HG03175 (cell line): ENCODE data around the gene C16orf87.
"Not testable (repeated sequence)": the region's sequence is repeated elsewhere in the genome, so short reads cannot be mapped to it uniquely, and the experiment has no call there.

Experiments
- ATAC-seq: cut with Tn5 transposase; IDR thresholded peaks from one replicate; pipeline ENCODE4 v1.9.1; 2021; ENCODE audit warnings: mild to moderate bottlenecking, moderate library complexity; ENCODE audit not compliant: unreplicated experiment

The C16orf87 gene

DNA sequence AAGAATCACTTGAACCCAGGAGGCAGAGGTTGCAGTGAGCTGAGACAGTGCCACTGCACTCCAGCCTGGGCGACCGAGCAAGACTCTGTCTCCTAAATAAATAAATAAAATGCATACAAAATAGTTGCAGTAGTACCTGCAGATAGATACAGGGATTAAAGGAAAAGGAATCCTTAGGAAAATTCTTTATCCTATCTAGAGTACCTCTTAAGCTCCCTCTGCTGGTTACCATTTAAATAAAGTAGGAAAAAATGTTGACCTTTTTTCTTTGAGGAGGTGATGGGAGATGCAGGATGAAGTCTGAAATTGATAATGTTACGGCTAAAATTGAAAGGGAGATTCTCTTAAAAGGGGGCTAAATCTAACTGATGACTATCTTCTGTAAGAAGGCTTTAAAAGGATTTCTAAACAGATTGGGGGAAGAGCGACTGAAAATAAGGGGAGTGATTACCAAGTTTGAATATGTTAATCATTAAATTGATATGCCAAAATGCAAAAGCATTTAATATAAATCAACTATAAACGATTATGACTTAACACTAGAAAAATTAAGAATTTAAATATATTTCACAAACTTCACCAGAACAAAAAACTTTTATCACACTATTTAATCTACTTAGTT lies 29.4 kb downstream of the C16orf87 start:
- no peak for ATAC-seq

DNA sequence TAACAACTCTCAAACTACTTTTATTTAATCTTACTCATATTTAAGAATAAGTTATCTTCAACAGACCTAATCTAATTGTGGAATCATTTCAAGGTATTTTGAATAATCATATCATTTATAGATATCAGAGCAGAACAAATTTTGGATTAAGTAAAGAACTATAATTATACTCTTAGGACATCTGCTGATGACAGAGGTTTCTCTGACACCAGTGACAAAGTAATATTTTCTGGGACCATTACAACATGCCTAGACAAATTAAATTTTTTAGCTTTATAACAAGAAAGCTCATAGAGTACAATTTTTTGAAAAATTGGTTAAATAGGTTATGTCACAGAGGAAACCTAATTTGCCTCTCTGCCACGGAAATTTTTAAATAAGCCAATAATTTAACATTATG lies 30.5 kb downstream of the C16orf87 start:
- ATAC-seq: no peak

GRCh38 chr16:46797501-46797900 lies 33.5 kb downstream of the C16orf87 start:
- no peak for ATAC-seq

DNA sequence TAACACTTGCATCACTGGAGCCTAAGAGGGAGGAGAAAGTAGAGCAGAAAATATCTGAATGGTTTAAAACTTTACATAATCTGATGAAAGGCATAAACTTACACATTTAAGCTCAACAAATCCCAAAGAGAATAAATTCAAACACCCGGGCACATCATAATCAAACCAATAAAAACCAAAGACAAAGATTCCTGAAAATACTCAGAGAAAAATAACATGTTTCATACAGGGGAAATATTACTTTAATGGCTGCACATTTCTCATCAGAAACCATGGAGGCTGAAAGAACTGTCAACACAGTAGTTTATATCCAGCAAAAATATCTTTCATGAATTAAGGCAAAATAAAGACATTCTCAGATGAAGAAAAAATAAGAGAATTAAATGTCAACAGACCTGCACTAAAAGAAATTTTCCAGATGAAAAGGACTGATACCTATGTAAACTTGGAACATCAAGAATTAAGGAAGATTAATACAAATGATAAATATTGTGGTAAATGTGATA lies 34.2 kb downstream of the C16orf87 start:
- no peak for ATAC-seq

- no peak for ATAC-seq
Observed at GRCh38 chr16:46793841-46794240, 37.1 kb downstream of the C16orf87 start.

GRCh38 chr16:46790599-46791270 lies 40.2 kb downstream of the C16orf87 start:
- no peak for ATAC-seq

DNA sequence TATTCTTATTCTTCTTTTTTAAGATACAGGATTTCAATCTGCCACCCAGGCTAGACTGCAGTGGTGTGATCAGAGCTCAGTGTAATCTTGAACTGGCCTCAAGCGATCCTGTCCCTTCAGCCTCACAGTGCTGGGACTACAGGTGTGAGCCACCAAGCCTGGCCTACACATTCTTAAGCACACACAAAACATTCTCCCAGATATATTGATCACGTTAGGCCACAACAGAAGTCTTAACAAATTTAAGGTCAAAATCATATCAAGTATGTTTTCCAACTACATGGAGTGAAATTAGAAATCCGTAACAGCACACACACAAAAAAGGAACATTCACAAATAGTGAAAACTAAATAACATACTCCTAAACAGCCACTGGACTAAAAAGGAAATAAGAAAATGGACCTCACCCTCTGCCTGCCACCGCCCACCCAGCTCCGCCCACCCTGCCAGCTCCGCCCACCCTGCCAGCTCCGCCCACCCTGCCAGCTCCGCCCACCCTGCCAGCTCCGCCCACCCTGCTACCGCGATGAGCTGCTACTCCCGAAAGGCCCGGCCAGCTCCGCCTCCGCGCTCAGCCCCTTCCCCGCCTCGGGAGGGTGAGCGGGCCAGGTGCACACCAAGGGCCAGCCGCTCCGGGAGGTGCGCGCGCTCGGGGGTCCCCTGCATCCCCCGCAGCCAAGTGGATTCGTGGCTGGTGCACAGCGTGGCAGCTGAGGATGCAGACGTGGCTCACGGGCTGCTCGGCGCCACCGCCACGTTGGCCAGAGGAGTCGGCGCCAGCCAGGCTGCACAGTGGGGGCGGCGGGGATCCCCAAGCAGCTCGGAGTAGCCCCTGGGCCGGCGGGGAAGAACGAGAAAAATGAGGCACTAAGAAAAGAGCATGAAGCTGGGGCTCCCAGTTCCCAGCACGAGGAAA lies 41.2 kb downstream of the C16orf87 start:
- peak; percentile 85 for ATAC-seq

GRCh38 chr16:46788891-46789474 lies 42.0 kb downstream of the C16orf87 start:
- no peak for ATAC-seq

DNA sequence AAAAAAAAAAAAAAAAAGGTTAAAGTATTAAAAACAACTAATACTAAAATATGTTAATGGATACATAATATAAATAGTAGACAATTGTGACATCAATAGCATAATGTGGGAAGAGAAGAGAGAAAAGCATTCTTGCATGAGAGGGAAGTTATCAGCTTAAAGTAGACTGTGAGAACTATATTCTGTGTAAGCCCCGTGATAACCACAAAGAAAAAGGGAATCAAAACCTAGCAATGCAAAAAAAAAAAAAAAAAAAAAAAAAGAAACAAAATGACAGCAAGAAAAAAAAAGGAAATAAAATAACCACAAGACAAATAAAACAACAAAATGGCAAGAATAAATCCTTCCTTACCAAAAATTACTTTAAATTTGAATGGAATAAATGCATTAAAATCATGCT lies 43.1 kb downstream of the C16orf87 start:
- ATAC-seq: no peak

DNA sequence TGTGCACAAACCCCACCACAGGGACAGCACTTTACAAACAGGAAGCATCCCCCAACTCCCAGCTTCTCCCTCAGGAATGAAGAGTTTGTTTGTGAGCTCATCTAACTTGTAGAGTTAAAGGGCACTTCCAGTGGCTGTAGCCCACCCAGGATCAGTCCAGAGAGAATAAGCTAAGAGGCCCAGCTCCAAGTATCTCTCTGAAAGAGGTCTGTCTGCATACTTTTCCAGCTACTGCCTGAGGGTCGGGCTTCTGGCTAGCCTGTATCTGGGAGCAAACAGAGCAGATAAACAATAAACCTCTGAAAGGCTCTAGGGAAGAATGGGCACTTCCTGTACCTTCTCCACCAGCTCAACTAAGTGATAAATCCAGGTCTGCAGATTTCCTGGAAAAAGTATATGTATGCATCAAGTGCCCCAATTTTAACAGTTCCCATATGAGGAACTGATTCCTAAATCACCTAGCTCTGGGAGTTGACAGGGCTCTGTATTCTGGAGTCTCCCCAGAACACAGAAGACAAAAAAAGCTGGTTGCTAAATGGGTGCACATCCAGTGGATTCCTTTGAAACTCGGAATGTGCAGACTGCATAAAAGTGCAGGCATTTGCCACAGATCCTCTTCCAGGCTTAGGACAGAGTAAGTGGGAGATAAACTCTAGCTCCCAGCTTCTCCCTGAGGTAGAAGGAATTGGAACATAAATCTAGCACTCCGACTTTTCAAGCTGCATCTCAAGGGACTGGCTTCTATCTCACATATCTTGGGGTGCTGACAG lies 45.7 kb downstream of the C16orf87 start:
- ATAC-seq: no peak

- not testable (repeated sequence) for ATAC-seq
Observed at GRCh38 chr16:46784569-46784968, 46.4 kb downstream of the C16orf87 start.

DNA sequence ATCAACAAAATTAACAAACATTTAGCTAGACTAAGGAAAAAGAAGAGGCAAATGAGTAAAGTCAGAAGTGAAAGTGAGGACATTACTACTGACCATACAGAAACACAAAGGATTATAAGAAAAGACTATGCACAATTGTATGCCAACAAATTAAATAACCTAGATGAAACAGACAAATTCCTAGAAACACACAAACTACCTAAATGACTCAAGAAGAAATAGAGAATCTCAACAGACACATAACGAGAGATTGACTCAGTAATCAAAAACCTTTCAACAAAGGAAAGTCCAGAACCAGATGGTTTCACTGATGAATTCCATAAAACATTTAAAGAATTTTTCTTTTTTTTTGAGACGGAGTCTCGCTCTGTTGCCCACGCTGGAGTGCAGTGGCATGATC lies 47.2 kb downstream of the C16orf87 start:
- no peak for ATAC-seq

DNA sequence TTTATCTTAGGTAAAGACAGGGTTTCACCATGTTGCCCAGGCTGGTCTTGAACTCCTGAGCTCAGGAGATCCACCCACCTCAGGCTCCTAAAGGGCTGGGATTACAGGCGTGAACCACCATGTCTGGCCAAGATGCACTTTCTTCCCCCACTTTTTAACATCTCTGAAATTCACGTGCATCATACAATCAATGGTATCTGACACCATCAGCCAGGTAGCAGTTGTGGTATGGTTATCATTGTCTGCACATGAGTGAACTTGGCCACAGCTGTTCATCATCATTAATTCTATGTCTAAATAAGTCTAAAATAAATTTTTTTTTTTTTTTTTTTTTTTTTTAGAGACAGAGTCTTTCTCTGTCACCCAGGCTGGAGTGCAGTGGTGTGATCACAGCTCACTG lies 48.7 kb downstream of the C16orf87 start:
- no peak for ATAC-seq

GRCh38 chr16:46777804-46778203 lies 53.2 kb downstream of the C16orf87 start:
- no peak for ATAC-seq

- ATAC-seq: no peak
Observed at GRCh38 chr16:46775214-46775613, 55.8 kb downstream of the C16orf87 start.

- no peak for ATAC-seq
Observed at GRCh38 chr16:46774743-46775177, 56.2 kb downstream of the C16orf87 start.

- ATAC-seq: no peak
Observed at GRCh38 chr16:46772463-46772862, 58.5 kb downstream of the C16orf87 start.

- no peak for ATAC-seq
Observed at GRCh38 chr16:46768809-46769208, 62.2 kb downstream of the C16orf87 start.

- ATAC-seq: no peak
Observed at GRCh38 chr16:46765050-46765449, 65.9 kb downstream of the C16orf87 start.

DNA sequence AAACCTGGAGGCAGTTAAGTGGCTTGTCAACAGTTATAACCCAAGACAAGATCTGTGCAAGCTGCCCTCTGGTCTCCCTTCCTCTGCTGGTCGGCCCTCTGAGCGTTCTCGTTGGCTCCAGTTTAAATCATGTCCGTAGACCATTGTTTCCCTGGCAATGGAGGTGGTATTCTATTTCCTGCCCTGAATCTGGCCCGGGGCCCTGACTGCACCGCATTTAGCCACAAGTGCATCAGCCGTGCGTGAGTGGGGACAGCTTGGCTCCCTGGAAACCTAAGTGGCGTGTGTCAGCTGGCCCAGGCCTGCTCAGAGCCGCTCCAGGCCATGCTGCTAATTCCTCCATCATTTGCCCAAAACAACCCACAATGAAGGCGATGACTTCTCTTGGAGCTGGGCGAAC lies 67.8 kb downstream of the C16orf87 start:
- no peak for ATAC-seq
